Measurements from ENCODE around the gene LRRC36. TPM values are rescaled to one million over a fixed set of nuclear protein-coding genes. Genes with fewer than 3 reads are reported as not detected.

The LRRC36 gene
- total and polyA plus RNA-seq, 2 of the 13 experiments (the other 11 are each of a cell fraction or from before 2014, with no cell fraction given): 0.12 to 0.15 TPM

DNA sequence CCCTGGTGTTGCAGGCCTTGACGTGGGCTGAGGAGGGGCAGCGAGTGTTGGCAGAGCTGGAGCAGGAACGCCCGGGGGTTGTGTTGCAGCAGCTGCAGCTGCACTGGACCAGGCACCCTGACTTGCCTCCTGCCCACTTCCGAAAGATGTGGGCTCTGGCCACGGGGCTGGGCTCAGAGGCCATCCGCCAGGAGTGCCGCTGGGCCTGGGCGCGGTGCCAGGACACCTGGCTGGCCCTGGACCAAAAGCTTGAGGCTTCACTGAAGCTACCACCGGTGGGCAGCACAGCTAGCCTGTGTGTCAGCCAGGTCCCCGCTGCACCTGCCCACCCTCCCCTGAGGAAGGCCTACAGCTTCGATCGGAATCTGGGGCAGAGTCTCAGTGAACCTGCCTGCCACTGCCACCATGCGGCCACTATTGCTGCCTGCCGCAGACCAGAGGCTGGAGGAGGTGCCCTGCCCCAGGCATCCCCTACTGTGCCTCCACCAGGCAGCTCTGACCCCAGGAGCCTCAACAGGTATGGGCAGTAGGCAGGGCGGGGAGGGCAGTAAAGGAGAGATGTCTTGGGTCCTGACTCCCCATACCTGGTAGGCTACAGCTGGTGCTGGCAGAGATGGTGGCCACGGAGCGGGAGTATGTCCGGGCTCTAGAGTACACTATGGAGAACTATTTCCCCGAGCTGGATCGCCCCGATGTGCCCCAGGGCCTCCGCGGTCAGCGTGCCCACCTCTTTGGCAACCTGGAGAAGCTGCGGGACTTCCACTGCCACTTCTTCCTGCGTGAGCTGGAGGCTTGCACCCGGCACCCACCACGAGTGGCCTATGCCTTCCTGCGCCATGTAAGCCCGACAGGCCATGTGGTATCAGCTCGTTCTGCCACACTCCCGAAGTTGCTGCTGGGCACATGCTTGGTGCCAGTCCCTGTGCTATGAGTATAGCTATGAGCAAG, 41.6 kb upstream of the LRRC36 start (continued):
- TF ChIP-seq NFAT5 (CRISPR knock-in tag; IDR thresholded peaks at IDR 0.05) (0 out of 2 replicates have a peak, but pooled peaks have one; percentile 46), HCFC1 (IDR thresholded peaks at IDR 0.05; ENCODE audit: low read depth, low read length) (no peak), RXRA (CRISPR knock-in tag; IDR thresholded peaks at IDR 0.05) (peak; percentile 83), ZMAT3 (CRISPR knock-in tag; conservative IDR thresholded peaks at IDR 0.05) (no peak), NFKB2 (CRISPR knock-in tag; IDR thresholded peaks at IDR 0.05; ENCODE audit: borderline replicate concordance) (peak; percentile 40; the same call in 1 of the 2 replicates), SMAD1 (CRISPR knock-in tag; IDR thresholded peaks at IDR 0.05; ENCODE audit: borderline replicate concordance, low read depth) (no peak), ZNF788 (CRISPR knock-in tag; IDR thresholded peaks at IDR 0.05; ENCODE audit: borderline replicate concordance) (peak; percentile 63; the same call in 1 of the 2 replicates), ZFP36L2 (CRISPR knock-in tag; IDR thresholded peaks at IDR 0.05) (no peak), NBN (conservative IDR thresholded peaks at IDR 0.05) (no peak), TCF12 (IDR thresholded peaks at IDR 0.05) (no peak), TCF12 (CRISPR knock-in tag; IDR thresholded peaks at IDR 0.05) (no peak), ZNF180 (CRISPR knock-in tag; IDR thresholded peaks at IDR 0.05; ENCODE audit: borderline replicate concordance, low read depth) (no peak), SAFB2 (CRISPR knock-in tag; IDR thresholded peaks at IDR 0.05; ENCODE audit: borderline replicate concordance, low read depth) (no peak), ZNF260 (CRISPR knock-in tag; IDR thresholded peaks at IDR 0.05; ENCODE audit: borderline replicate concordance, low read depth) (no peak), ATF2 (CRISPR knock-in tag; IDR thresholded peaks at IDR 0.05) (no peak), RBAK (CRISPR knock-in tag; IDR thresholded peaks at IDR 0.05) (no peak), SRSF4 (IDR thresholded peaks at IDR 0.05; ENCODE audit: low read depth, low read length, poor library complexity, severe bottlenecking) (no peak), ZNF292 (CRISPR knock-in tag; IDR thresholded peaks at IDR 0.05; ENCODE audit: borderline replicate concordance, low read depth) (no peak), ZNF382 (CRISPR knock-in tag; IDR thresholded peaks at IDR 0.05; ENCODE audit: borderline replicate concordance) (no peak), ZKSCAN1 (IDR thresholded peaks at IDR 0.05; ENCODE audit: low read length) (no peak), ZNF552 (CRISPR knock-in tag; IDR thresholded peaks at IDR 0.05; ENCODE audit: borderline replicate concordance) (no peak)
